IMR-90 (cell line): Measurements from ENCODE around the gene ZNF584. TPM values are rescaled to one million over a fixed set of nuclear protein-coding genes. Genes with fewer than 3 reads are reported as not detected.

Source experiments
- ATAC-seq: fragments of 200-7000 bp; cut with Tn5 transposase; 2 replicates; pipeline ENCODE4 v1.9.1; 2020; ENCODE audit warnings: low read depth, mild to moderate bottlenecking, moderate library complexity
- BruUV-seq: library from RNA; stranded (reverse); fragments of 400-500 nt; replicated peaks from 2 replicates; lab custom pipeline; 2021; lab: Mats Ljungman, UMichigan
- CTCF ChIA-PET: fragments of 300-600 bp; formaldehyde crosslinking; extraction: SDS; loops from one replicate; lab custom pipeline; 2021; ENCODE audit warnings: antibody characterized with exemption; lab: Yijun Ruan, JAX
- POLR2A ChIA-PET: fragments of 300-600 bp; sonication (Branson Sonifier 250); formaldehyde crosslinking; loops from one replicate; lab custom pipeline; 2022; ENCODE audit warnings: antibody characterized with exemption; ENCODE audit not compliant: unreplicated experiment; lab: Charles Lee
- DNase-seq: peaks from one replicate; pipeline ENCODE4 v3.0.0; 2013
- H2AFZ ChIP-seq: replicated peaks from 2 replicates; pipeline ENCODE3; 2013; ENCODE audit warnings: low read length, mild to moderate bottlenecking; ENCODE audit not compliant: poor library complexity
- H2AK5ac ChIP-seq: 2 replicates; pipeline ENCODE4 v1.6.1; 2013; ENCODE audit warnings: low read depth, low read length, inconsistent platforms
- H2AK9ac ChIP-seq: replicated peaks from 2 replicates; pipeline ENCODE3; 2013; ENCODE audit warnings: mild to moderate bottlenecking, low read depth, low read length, moderate library complexity; ENCODE audit not compliant: poor library complexity
- H2BK120ac ChIP-seq: 2 replicates; pipeline ENCODE4 v1.6.1; 2013; ENCODE audit warnings: low read depth, low read length, inconsistent platforms
- H2BK15ac ChIP-seq: 3 replicates; pipeline ENCODE4 v1.6.1; 2013; ENCODE audit warnings: low read depth, low read length, inconsistent platforms
- H2BK20ac ChIP-seq: 2 replicates; pipeline ENCODE4 v1.6.1; 2013; ENCODE audit warnings: low read depth, mild to moderate bottlenecking, inconsistent platforms, low read length, moderate library complexity
- H2BK5ac ChIP-seq: 2 replicates; pipeline ENCODE4 v1.6.1; 2013; ENCODE audit warnings: mild to moderate bottlenecking, low read depth, low read length, inconsistent platforms; ENCODE audit not compliant: poor library complexity, severe bottlenecking
- H3K14ac ChIP-seq: replicated peaks from 2 replicates; pipeline ENCODE4 v1.6.1; 2013; ENCODE audit warnings: low read depth, low read length, inconsistent platforms
- H3K18ac ChIP-seq: 2 replicates; pipeline ENCODE4 v1.6.1; 2013; ENCODE audit warnings: low read depth, low read length, control low read depth
- H3K23ac ChIP-seq: 2 replicates; pipeline ENCODE4 v1.6.1; 2013; ENCODE audit warnings: low read depth, low read length, inconsistent platforms
- H3K27ac ChIP-seq: 2 replicates; pipeline ENCODE4 v1.5.1; 2013; ENCODE audit warnings: mild to moderate bottlenecking, control low read depth, low read length; ENCODE audit not compliant: insufficient read depth
- H3K27me3 ChIP-seq: 2 replicates; pipeline ENCODE4 v1.6.1; 2013; ENCODE audit warnings: low read length; ENCODE audit not compliant: control insufficient read depth, insufficient read depth
- H3K36me3 ChIP-seq: 2 replicates; pipeline ENCODE4 v1.6.1; 2013; ENCODE audit warnings: low read length, mixed read lengths; ENCODE audit not compliant: control insufficient read depth, insufficient read depth
- H3K4ac ChIP-seq: 2 replicates; pipeline ENCODE4 v1.6.1; 2013; ENCODE audit warnings: low read depth, low read length, inconsistent platforms
- H3K4me1 ChIP-seq: 2 replicates; pipeline ENCODE4 v1.6.1; 2013; ENCODE audit warnings: low read length, mixed read lengths; ENCODE audit not compliant: control insufficient read depth, insufficient read depth
- H3K4me2 ChIP-seq: 2 replicates; pipeline ENCODE4 v1.6.1; 2013; ENCODE audit warnings: low read depth, mild to moderate bottlenecking, control low read depth, low read length, moderate library complexity
- H3K4me3 ChIP-seq: 2 replicates; pipeline ENCODE4 v1.5.1; 2013; ENCODE audit warnings: low read depth, mild to moderate bottlenecking, control low read depth, low read length, moderate library complexity; ENCODE audit not compliant: insufficient read depth
- H3K56ac ChIP-seq: 2 replicates; pipeline ENCODE4 v1.6.1; 2013; ENCODE audit warnings: low read length, inconsistent platforms; ENCODE audit not compliant: insufficient read depth; ENCODE audit errors: extremely low read depth
- H3K79me1 ChIP-seq, 2 experiments: 2 replicates each; pipeline ENCODE4 v1.6.1; 2013; ENCODE audit warnings: low read length in 2 of 2, inconsistent platforms in 1 of 2, low read depth in 1 of 2
- H3K9ac ChIP-seq: 2 replicates; pipeline ENCODE4 v1.6.1; 2013; ENCODE audit warnings: low read depth, low read length, control low read depth
- H3K9me1 ChIP-seq: 2 replicates; pipeline ENCODE4 v1.6.1; 2013; ENCODE audit warnings: low read length, inconsistent platforms; ENCODE audit not compliant: insufficient read depth
- H3K9me3 ChIP-seq: 2 replicates; pipeline ENCODE4 v1.6.1; 2013; ENCODE audit warnings: low read length; ENCODE audit not compliant: control insufficient read depth, insufficient read depth
- H4K20me1 ChIP-seq: 2 replicates; pipeline ENCODE4 v1.6.1; 2013; ENCODE audit warnings: low read length, inconsistent platforms; ENCODE audit not compliant: insufficient read depth
- H4K5ac ChIP-seq: 2 replicates; pipeline ENCODE4 v1.6.1; 2013; ENCODE audit warnings: mild to moderate bottlenecking, low read depth, low read length, control low read depth
- H4K8ac ChIP-seq, 2 experiments: 2 replicates each; pipeline ENCODE4 v1.6.1; 2013; ENCODE audit warnings: low read depth in 2 of 2, low read length in 2 of 2, control low read depth in 1 of 2, inconsistent platforms in 1 of 2
- H4K91ac ChIP-seq: 2 replicates; pipeline ENCODE4 v1.6.1; 2013; ENCODE audit warnings: low read depth, low read length, inconsistent platforms; ENCODE audit not compliant: insufficient read depth
- BHLHE40 ChIP-seq: fragments of 150-350 bp; IDR thresholded peaks from 2 replicates; pipeline ENCODE4 v1.6.1; 2016; ENCODE audit warnings: mild to moderate bottlenecking, low read depth, low read length
- CHD1 ChIP-seq: IDR thresholded peaks from 2 replicates; pipeline ENCODE4 v1.6.1; 2012; ENCODE audit warnings: low read depth, low read length, improper control_type of control experiment
- MXI1 ChIP-seq: IDR thresholded peaks from 2 replicates; pipeline ENCODE4 v1.6.1; 2012; ENCODE audit warnings: low read depth, mild to moderate bottlenecking, low read length, moderate library complexity, borderline replicate concordance
- NFE2L2 ChIP-seq: fragments of 150-350 bp; IDR thresholded peaks from 2 replicates; pipeline ENCODE4 v1.6.1; 2016; ENCODE audit warnings: low read depth, mild to moderate bottlenecking, low read length
- POLR2A ChIP-seq: IDR thresholded peaks from 2 replicates; pipeline ENCODE4 v1.6.1; 2012; ENCODE audit warnings: mild to moderate bottlenecking, low read depth, low read length
- RAD21 ChIP-seq: IDR thresholded peaks from 2 replicates; pipeline ENCODE4 v1.6.1; 2012; ENCODE audit warnings: low read length, improper control_type of control experiment
- WGBS, 2 experiments: methylation state at CpG; one replicate each; pipeline versions ENCODE4 v1.1.5 to v1.1.7; 2013; ENCODE audit warnings: missing lambda C conversion rate in 2 of 2; ENCODE audit not compliant: insufficient read length in 1 of 2; ENCODE audit errors: extremely low coverage in 2 of 2; 5-methylcytosine and 5-hydroxymethylcytosine counted together
- dilution Hi-C: fragments of 300-500 bp; cut with HindIII; formaldehyde crosslinking; loops from one replicate; pipeline ENCODE4 v1.14.3; 2018; ENCODE audit warnings: low sequenced_read_pairs; ENCODE audit not compliant: unreplicated experiment
- in situ Hi-C: fragments of 300-500 bp; cut with MboI; formaldehyde crosslinking; loops from 3 replicates; pipeline ENCODE4 v1.14.3; 2019; ENCODE audit warnings: low sequenced_read_pairs, inconsistent platforms, mixed read lengths
- intact Hi-C: fragments of 100-400 bp; cut with micrococcal nuclease; formaldehyde crosslinking; loops from 2 replicates; pipeline ENCODE4 v1.10.0; 2022
- polyA plus RNA-seq, 3 experiments: library from polyadenylated mRNA; depleted of rRNA; stranded (reverse); fragments of >200 nt; gene quantifications; 2 replicates each; pipeline ENCODE4 v1.2.3, GENCODE V29; 2012; ENCODE audit warnings: low replicate concordance in 1 of 3
- total RNA-seq: library from RNA; depleted of rRNA; stranded (reverse); fragments of >200 nt; gene quantifications from 2 replicates; pipeline ENCODE4 v1.2.3, GENCODE V29; 2012
- TF ChIP-seq, protein P1 (sequence below): fragments of 150-350 bp; IDR thresholded peaks from 2 replicates; pipeline ENCODE4 v1.6.1; 2016; ENCODE audit warnings: low read depth, mild to moderate bottlenecking, low read length, moderate library complexity, borderline replicate concordance
- TF ChIP-seq, protein P2 (sequence below): fragments of 150-350 bp; IDR thresholded peaks from 2 replicates; pipeline ENCODE4 v1.6.1; 2017; ENCODE audit warnings: mild to moderate bottlenecking, antibody characterized with exemption, low read length, low read depth

Gene ZNF584
- total and polyA plus RNA-seq, 2 of the 4 experiments (the other 2 are of a cell fraction), result 11.6 to 15.4 TPM

- no peak for TF ChIP-seq BHLHE40
- TF ChIP-seq POLR2A, result no peak
- no peak for TF ChIP-seq CHD1
- no peak for TF ChIP-seq NFE2L2
- TF ChIP-seq, protein P1, sequence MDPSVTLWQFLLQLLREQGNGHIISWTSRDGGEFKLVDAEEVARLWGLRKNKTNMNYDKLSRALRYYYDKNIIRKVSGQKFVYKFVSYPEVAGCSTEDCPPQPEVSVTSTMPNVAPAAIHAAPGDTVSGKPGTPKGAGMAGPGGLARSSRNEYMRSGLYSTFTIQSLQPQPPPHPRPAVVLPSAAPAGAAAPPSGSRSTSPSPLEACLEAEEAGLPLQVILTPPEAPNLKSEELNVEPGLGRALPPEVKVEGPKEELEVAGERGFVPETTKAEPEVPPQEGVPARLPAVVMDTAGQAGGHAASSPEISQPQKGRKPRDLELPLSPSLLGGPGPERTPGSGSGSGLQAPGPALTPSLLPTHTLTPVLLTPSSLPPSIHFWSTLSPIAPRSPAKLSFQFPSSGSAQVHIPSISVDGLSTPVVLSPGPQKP, result no peak
- TF ChIP-seq, protein P2, sequence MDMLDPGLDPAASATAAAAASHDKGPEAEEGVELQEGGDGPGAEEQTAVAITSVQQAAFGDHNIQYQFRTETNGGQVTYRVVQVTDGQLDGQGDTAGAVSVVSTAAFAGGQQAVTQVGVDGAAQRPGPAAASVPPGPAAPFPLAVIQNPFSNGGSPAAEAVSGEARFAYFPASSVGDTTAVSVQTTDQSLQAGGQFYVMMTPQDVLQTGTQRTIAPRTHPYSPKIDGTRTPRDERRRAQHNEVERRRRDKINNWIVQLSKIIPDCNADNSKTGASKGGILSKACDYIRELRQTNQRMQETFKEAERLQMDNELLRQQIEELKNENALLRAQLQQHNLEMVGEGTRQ, result no peak
- no peak for TF ChIP-seq MXI1
- no peak for TF ChIP-seq RAD21
- no peak overlapping the region for H3K27ac ChIP-seq
- H4K20me1 ChIP-seq, result peaks cover 53% of the 10 kb centered on the region
- H3K14ac ChIP-seq, result no peak overlapping the region
- no peak overlapping the region for H2BK120ac ChIP-seq
- H2BK5ac ChIP-seq, result no peak overlapping the region
- H2AK5ac ChIP-seq, result no peak overlapping the region
- dilution Hi-C loops, result no loop called here
- intact Hi-C loops, result no loop called here
- no peak overlapping the region for H2AFZ ChIP-seq
- peaks cover 29% of the 10 kb centered on the region for H3K36me3 ChIP-seq
- H2AK9ac ChIP-seq, result peak overlapping the region; percentile 16
- H3K9ac ChIP-seq, result no peak overlapping the region
- H3K4me1 ChIP-seq, result no peaks in the 10 kb centered on the region
- H3K18ac ChIP-seq, result no peak overlapping the region
- no peak overlapping the region for H3K56ac ChIP-seq
- peaks cover 11 to 49% of the 10 kb centered on the region in 2 experiments for H3K79me1 ChIP-seq
- no peak overlapping the region for H3K4ac ChIP-seq
- 98% methylated on average over 10 of the region's 26 CpGs; no CpG with 5 or more reads in 1 of the 2 experiments for WGBS, 2 experiments
- H2BK15ac ChIP-seq, result no peak overlapping the region
- ATAC-seq (no peak), DNase-seq (no peak)
- no peak overlapping the region for H4K8ac ChIP-seq
- BruUV-seq, result no TSS peak
- H3K4me2 ChIP-seq, result no peak overlapping the region
- no peak overlapping the region for H2BK20ac ChIP-seq
- H3K9me3 ChIP-seq, result no peaks in the 10 kb centered on the region
- CTCF ChIA-PET, result no interaction called here
- POLR2A ChIA-PET, result interaction anchor here (0.6 kb wide), 1 partner anchor 153 kb away, joined by 3 read pairs; no protein-coding TSS in a partner anchor
- no peak overlapping the region for H4K91ac ChIP-seq
- no peak overlapping the region for H3K4me3 ChIP-seq
- no peaks in the 10 kb centered on the region for H3K27me3 ChIP-seq
- no peak overlapping the region for H4K5ac ChIP-seq
- in situ Hi-C loops, result no loop called here
- no peak overlapping the region for H3K23ac ChIP-seq
- peaks cover 2% of the 10 kb centered on the region; the same call in 1 of the 2 replicates for H3K9me1 ChIP-seq
These were observed 15.3 kb upstream of the ZNF584 start for GRCh38 chr19:58392945-58393724.
